ENCODE data around the gene CALHM3. TPM values are rescaled to one million over a fixed set of nuclear protein-coding genes. Genes with fewer than 3 reads are reported as not detected.

CALHM3 gene
- total RNA-seq, 1 donor: not detected

DNA sequence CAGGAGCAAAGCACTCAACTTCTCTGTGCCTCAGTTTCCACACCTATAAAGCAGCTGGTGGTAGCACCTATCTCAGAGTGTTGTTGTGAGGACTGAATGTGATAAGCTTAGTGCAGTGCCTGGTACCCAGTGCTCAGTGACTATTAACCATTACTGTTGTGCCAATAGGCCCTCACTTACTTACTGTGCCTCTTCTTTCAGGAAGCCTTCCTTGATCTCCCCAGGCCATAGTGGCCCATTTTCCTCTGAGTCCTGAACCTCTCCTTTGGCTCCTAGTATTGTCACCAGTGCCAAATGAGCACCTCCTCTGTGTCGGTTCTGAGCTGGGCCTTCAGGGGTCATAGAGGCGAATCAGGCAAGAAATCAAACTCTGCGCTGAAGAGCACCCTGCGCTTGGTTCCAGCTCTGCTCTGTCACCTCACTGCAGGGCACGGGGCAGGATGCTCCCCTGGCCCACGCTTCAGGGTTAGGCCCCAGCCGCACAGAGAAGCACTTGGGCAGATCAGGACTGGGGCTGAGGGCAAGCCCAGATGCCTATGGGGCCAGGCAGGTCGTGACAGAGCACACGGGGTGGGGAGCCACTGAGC is 22.9 kb downstream of the CALHM3 start:
- Histone ChIP-seq H3K27ac (ENCODE audit: low read depth, low read length) (no peak overlapping the region), H3K79me2 (ENCODE audit: insufficient read depth, low read length) (peaks cover 8% of the 10 kb centered on the region), H3K36me3 (ENCODE audit: insufficient read depth, low read length) (no peaks in the 10 kb centered on the region), H3K4me3 (ENCODE audit: insufficient read depth, low read length) (no peak overlapping the region), H3K27me3 (ENCODE audit: insufficient read depth, low read length) (no peaks in the 10 kb centered on the region), H4K20me1 (ENCODE audit: insufficient read depth, low read length) (no peaks in the 10 kb centered on the region), H3K9me3 (ENCODE audit: low read depth, low read length) (no peaks in the 10 kb centered on the region), H3K4me1 (ENCODE audit: insufficient read depth, low read length) (peaks cover 13% of the 10 kb centered on the region), H2AFZ (ENCODE audit: low read length) (no peak overlapping the region), H3K4me2 (ENCODE audit: insufficient read depth, low read length) (no peak overlapping the region)
- TF ChIP-seq, protein P1, sequence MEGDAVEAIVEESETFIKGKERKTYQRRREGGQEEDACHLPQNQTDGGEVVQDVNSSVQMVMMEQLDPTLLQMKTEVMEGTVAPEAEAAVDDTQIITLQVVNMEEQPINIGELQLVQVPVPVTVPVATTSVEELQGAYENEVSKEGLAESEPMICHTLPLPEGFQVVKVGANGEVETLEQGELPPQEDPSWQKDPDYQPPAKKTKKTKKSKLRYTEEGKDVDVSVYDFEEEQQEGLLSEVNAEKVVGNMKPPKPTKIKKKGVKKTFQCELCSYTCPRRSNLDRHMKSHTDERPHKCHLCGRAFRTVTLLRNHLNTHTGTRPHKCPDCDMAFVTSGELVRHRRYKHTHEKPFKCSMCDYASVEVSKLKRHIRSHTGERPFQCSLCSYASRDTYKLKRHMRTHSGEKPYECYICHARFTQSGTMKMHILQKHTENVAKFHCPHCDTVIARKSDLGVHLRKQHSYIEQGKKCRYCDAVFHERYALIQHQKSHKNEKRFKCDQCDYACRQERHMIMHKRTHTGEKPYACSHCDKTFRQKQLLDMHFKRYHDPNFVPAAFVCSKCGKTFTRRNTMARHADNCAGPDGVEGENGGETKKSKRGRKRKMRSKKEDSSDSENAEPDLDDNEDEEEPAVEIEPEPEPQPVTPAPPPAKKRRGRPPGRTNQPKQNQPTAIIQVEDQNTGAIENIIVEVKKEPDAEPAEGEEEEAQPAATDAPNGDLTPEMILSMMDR (IDR thresholded peaks at IDR 0.05; ENCODE audit: extremely low read depth, low read depth, low read length): no peak
- peak; percentile 67 for DNase-seq (ENCODE audit: insufficient read length, low spot score, missing footprints)

DNA sequence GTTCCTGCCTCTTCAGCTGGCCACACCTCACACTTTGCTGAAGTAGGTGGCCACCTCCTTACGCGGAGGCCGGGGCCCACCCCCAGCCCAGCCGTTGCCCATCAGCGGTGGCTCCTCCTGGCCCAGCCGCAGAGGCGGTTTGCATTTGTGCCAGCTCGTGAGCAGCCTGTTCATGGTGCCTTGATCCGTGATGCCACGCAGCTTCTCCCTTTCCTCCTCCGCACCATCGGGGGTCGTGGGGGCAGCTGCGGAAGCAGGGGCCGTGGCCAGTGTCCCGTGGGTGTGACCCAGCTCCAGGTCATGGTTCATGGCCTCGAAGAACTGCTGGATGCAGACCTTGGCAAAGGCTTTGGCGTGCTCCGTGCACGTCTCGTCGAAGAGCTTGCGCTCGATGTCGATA is 23.8 kb downstream of the CALHM3 start:
- Histone ChIP-seq H3K9me3 (ENCODE audit: low read depth, low read length) (no peaks in the 10 kb centered on the region), H3K27me3 (ENCODE audit: insufficient read depth, low read length) (no peaks in the 10 kb centered on the region), H3K36me3 (ENCODE audit: insufficient read depth, low read length) (peaks cover 2% of the 10 kb centered on the region), H2AFZ (ENCODE audit: low read length) (no peak overlapping the region), H3K4me2 (ENCODE audit: insufficient read depth, low read length) (no peak overlapping the region), H3K79me2 (ENCODE audit: insufficient read depth, low read length) (peaks cover 15% of the 10 kb centered on the region), H3K4me1 (ENCODE audit: insufficient read depth, low read length) (peaks cover 22% of the 10 kb centered on the region), H4K20me1 (ENCODE audit: insufficient read depth, low read length) (no peaks in the 10 kb centered on the region), H3K4me3 (ENCODE audit: insufficient read depth, low read length) (no peak overlapping the region), H3K27ac (ENCODE audit: low read depth, low read length) (no peak overlapping the region)
- TF ChIP-seq, protein P1 (IDR thresholded peaks at IDR 0.05; ENCODE audit: extremely low read depth, low read depth, low read length): no peak
- DNase-seq (ENCODE audit: insufficient read length, low spot score, missing footprints): peak; percentile 43

DNA sequence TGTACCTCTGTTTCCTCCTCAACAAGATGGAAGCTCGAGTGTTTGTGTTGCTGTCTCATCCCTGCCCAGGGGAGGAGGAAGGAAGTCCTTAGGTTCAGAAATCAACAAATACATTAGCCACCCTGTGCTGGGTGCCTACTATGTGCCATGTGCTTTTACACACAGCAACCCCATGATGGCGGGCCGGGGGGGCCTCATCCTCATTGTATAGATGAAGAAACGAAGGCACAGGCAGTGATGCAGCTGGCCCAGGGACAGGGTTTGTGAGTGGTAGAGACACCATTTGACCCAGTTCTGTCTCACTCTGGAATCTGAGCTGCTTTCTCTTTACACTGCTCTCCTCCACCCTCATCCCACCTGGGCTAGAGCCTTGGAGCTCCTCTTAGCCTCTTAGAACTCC is 25.0 kb downstream of the CALHM3 start:
- TF ChIP-seq, protein P1 (IDR thresholded peaks at IDR 0.05; ENCODE audit: extremely low read depth, low read depth, low read length): no peak
- no peak overlapping the region for H3K4me3 ChIP-seq (ENCODE audit: insufficient read depth, low read length)
- H3K79me2 ChIP-seq (ENCODE audit: insufficient read depth, low read length): peaks cover 27% of the 10 kb centered on the region
- no peaks in the 10 kb centered on the region for H3K27me3 ChIP-seq (ENCODE audit: insufficient read depth, low read length)
- H4K20me1 ChIP-seq (ENCODE audit: insufficient read depth, low read length): peaks cover 4% of the 10 kb centered on the region
- no peak overlapping the region for H3K4me2 ChIP-seq (ENCODE audit: insufficient read depth, low read length)
- H3K27ac ChIP-seq (ENCODE audit: low read depth, low read length): no peak overlapping the region
- peaks cover 14% of the 10 kb centered on the region for H3K36me3 ChIP-seq (ENCODE audit: insufficient read depth, low read length)
- H2AFZ ChIP-seq (ENCODE audit: low read length): no peak overlapping the region
- peaks cover 30% of the 10 kb centered on the region for H3K4me1 ChIP-seq (ENCODE audit: insufficient read depth, low read length)
- peak; percentile 50 for DNase-seq (ENCODE audit: insufficient read length, low spot score, missing footprints)
- no peaks in the 10 kb centered on the region for H3K9me3 ChIP-seq (ENCODE audit: low read depth, low read length)

DNA sequence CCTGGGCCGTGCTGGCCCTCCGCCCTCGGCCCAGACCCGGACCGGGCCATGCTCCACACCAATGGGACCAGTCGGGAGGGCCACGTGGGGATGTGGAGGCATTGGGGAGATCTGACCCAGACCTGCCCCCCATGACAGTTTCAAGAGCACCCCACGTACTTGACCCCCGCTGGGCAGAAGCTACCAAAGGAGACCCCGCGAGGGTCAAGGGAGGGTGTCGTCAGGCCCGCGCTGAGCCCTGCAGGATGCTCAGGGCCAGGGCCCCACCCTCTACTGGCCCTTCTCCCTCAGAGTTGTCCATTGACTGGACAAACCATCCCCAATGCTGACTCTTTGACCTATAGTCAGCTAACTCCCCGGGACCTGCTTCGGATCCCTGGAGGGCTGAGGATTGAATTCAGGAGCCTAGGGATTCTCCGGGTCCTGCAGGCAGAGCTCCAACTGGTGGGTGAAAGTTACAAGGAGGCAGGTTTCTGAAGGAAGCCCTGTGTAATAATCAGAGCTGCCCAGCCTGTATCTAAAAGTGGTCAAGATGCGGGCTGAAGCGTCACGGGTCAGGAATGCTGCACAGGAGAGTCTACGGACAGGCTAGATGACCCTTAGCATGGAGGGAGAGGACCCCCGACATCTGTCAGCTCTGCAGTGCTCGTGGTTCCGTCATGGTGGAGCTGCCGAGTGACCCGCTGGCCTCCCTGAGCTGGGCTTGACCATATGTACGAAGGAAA is 26.4 kb downstream of the CALHM3 start:
- peak; percentile 89 for DNase-seq (ENCODE audit: insufficient read length, low spot score, missing footprints)
- peaks cover 30% of the 10 kb centered on the region for H3K79me2 ChIP-seq (ENCODE audit: insufficient read depth, low read length)
- H3K4me2 ChIP-seq (ENCODE audit: insufficient read depth, low read length): peak overlapping the region; percentile 95
- no peaks in the 10 kb centered on the region for H3K27me3 ChIP-seq (ENCODE audit: insufficient read depth, low read length)
- peaks cover 17% of the 10 kb centered on the region for H3K36me3 ChIP-seq (ENCODE audit: insufficient read depth, low read length)
- peak overlapping the region; percentile 82 for H3K27ac ChIP-seq (ENCODE audit: low read depth, low read length)
- TF ChIP-seq, protein P1 (IDR thresholded peaks at IDR 0.05; ENCODE audit: extremely low read depth, low read depth, low read length): no peak
- peak overlapping the region; percentile 71 for H2AFZ ChIP-seq (ENCODE audit: low read length)
- H4K20me1 ChIP-seq (ENCODE audit: insufficient read depth, low read length): peaks cover 8% of the 10 kb centered on the region
- peaks cover 38% of the 10 kb centered on the region for H3K4me1 ChIP-seq (ENCODE audit: insufficient read depth, low read length)
- peak overlapping the region; percentile 89 for H3K4me3 ChIP-seq (ENCODE audit: insufficient read depth, low read length)
- H3K9me3 ChIP-seq (ENCODE audit: low read depth, low read length): no peaks in the 10 kb centered on the region
